HepG2 (cell line): ENCODE data around the gene ANO3. TPM values are rescaled to one million over a fixed set of nuclear protein-coding genes. Genes with fewer than 3 reads are reported as not detected.

Experiments
- ATAC-seq: fragments of 200-7000 bp; cut with Tn5 transposase; 3 replicates; pipeline ENCODE4 v1.9.1; 2020; ENCODE audit warnings: mild to moderate bottlenecking, moderate library complexity
- BruUV-seq: library from RNA; stranded (reverse); fragments of 400-500 nt; replicated peaks from 2 replicates; lab custom pipeline; 2021; lab: Mats Ljungman, UMichigan
- CTCF ChIA-PET: fragments of 300-600 bp; formaldehyde crosslinking; extraction: SDS; loops from one replicate; lab custom pipeline; 2021; ENCODE audit warnings: low total read pairs, inconsistent platforms, low intra/inter-chr PET ratio; lab: Yijun Ruan, JAX
- POLR2A ChIA-PET: fragments of 350-600 bp; sonication (Branson Sonifier 250); formaldehyde crosslinking; loops from one replicate; lab custom pipeline; 2020; ENCODE audit warnings: antibody characterized with exemption, inconsistent platforms; lab: Yijun Ruan, JAX
- DNase-seq: peaks from one replicate; pipeline ENCODE4 v3.0.0-alpha.2; 2015; ENCODE audit warnings: low spot score
- FAIRE-seq: peaks from 3 replicates; lab custom pipeline; 2011; peaks lifted over from hg19 to GRCh38; lab: Jason Lieb, UNC
- H2AFZ ChIP-seq: one replicate; pipeline ENCODE4 v1.6.1; 2011; ENCODE audit warnings: low read length, inconsistent platforms
- H3K27ac ChIP-seq: fragments of 300-600 bp; 3 replicates; pipeline ENCODE4 v1.8.0; 2011; ENCODE audit warnings: mixed run types, mild to moderate bottlenecking, mixed read lengths, low read length, inconsistent platforms; ENCODE audit not compliant: insufficient read depth; ENCODE audit errors: extremely low read length
- H3K27me3 ChIP-seq, 2 experiments: fragments of 200-600 bp in 1 of 2; 2 replicates in 1 of 2; 3 replicates in 1 of 2; pipeline versions ENCODE4 v1.6.0 to v1.8.0; 2011; ENCODE audit warnings: low read length in 2 of 2, mild to moderate bottlenecking in 2 of 2, moderate library complexity in 2 of 2, inconsistent platforms in 1 of 2; ENCODE audit not compliant: insufficient read depth in 2 of 2, control insufficient read depth in 1 of 2
- H3K36me3 ChIP-seq, 2 experiments: fragments of 200-600 bp in 1 of 2; replicated peaks in 1 of 2; 2 replicates in 1 of 2; 3 replicates in 1 of 2; pipeline versions ENCODE4 v1.5.1 to v1.8.0; 2011; ENCODE audit warnings: low read length in 2 of 2, inconsistent platforms in 1 of 2; ENCODE audit not compliant: insufficient read depth in 2 of 2, control insufficient read depth in 1 of 2
- H3K4me1 ChIP-seq: 2 replicates; pipeline ENCODE4 v1.5.1; 2012; ENCODE audit warnings: low read length, inconsistent platforms; ENCODE audit not compliant: insufficient read depth
- H3K4me2 ChIP-seq: 2 replicates; pipeline ENCODE4 v1.6.0; 2011; ENCODE audit warnings: low read depth, low read length, inconsistent platforms
- H3K4me3 ChIP-seq, 3 experiments: fragments of 200-600 bp in 1 of 3; sonication (generic), shearing (Covaris generic) in 1 of 3; replicated peaks in 1 of 3; 2 replicates each; pipeline ENCODE4 v1.5.1; 2011 to 2016; ENCODE audit warnings: low read length in 3 of 3, inconsistent platforms in 2 of 3, low read depth in 2 of 3, mild to moderate bottlenecking in 2 of 3, control low read depth in 1 of 3, mixed read lengths in 1 of 3; ENCODE audit not compliant: insufficient read depth in 1 of 3
- H3K79me2 ChIP-seq: one replicate; pipeline ENCODE4 v1.6.1; 2011; ENCODE audit warnings: low read length, inconsistent platforms; ENCODE audit not compliant: insufficient read depth
- H3K9ac ChIP-seq: 2 replicates; pipeline ENCODE4 v1.6.0; 2011; ENCODE audit warnings: mild to moderate bottlenecking, low read depth, low read length, inconsistent platforms; ENCODE audit not compliant: insufficient read depth
- H3K9me3 ChIP-seq: 2 replicates; pipeline ENCODE4 v1.5.1; 2012; ENCODE audit warnings: mild to moderate bottlenecking, low read length
- H4K20me1 ChIP-seq: 2 replicates; pipeline ENCODE4 v1.6.0; 2011; ENCODE audit warnings: inconsistent platforms, mild to moderate bottlenecking, low read length, moderate library complexity; ENCODE audit not compliant: insufficient read depth
- ARHGAP35 ChIP-seq: sonication (generic); formaldehyde crosslinking; IDR thresholded peaks from 2 replicates; pipeline ENCODE4 v1.9.0; 2022; ENCODE audit warnings: mild to moderate bottlenecking, inconsistent platforms, moderate library complexity, missing genetic modification reagents, borderline replicate concordance
- CREM ChIP-seq, 2 experiments: sonication (generic) in 1 of 2; formaldehyde crosslinking in 1 of 2; IDR thresholded peaks; 2 replicates each; pipeline versions ENCODE4 v1.4.0 to v1.6.1; 2016 to 2020; ENCODE audit warnings: antibody characterized with exemption in 1 of 2, mild to moderate bottlenecking in 1 of 2, missing genetic modification reagents in 1 of 2
- DR1 ChIP-seq: sonication (generic); formaldehyde crosslinking; IDR thresholded peaks from 2 replicates; pipeline ENCODE4 v1.8.0; 2021; ENCODE audit warnings: mild to moderate bottlenecking, missing genetic modification reagents, inconsistent platforms
- HBP1 ChIP-seq: IDR thresholded peaks from 2 replicates; pipeline ENCODE4 v1.6.1; 2016; ENCODE audit warnings: low read depth, control low read depth
- MAFF ChIP-seq: IDR thresholded peaks from 2 replicates; pipeline ENCODE4 v1.6.1; 2011; ENCODE audit warnings: low read depth, low read length, improper control_type of control experiment
- MAFK ChIP-seq, 2 experiments: IDR thresholded peaks in 1 of 2; conservative IDR thresholded peaks in 1 of 2; 2 replicates each; pipeline ENCODE4 v1.6.1; 2011; ENCODE audit warnings: improper control_type of control experiment in 2 of 2, low read length in 2 of 2
- POLR2G ChIP-seq: fragments of 200-400 bp; formaldehyde crosslinking; IDR thresholded peaks from 2 replicates; pipeline ENCODE4 v1.6.1; 2018; ENCODE audit warnings: mild to moderate bottlenecking, low read depth, low read length, moderate library complexity
- TP53 ChIP-seq: sonication (generic); formaldehyde crosslinking; conservative IDR thresholded peaks from 2 replicates; pipeline ENCODE4 v1.4.0; 2020; ENCODE audit warnings: missing genetic modification reagents
- ZNF33A ChIP-seq: sonication (generic); formaldehyde crosslinking; IDR thresholded peaks from 2 replicates; pipeline ENCODE4 v1.5.1; 2020; ENCODE audit warnings: missing genetic modification reagents, mild to moderate bottlenecking, moderate library complexity, borderline replicate concordance
- ZNF503 ChIP-seq: sonication (generic); formaldehyde crosslinking; IDR thresholded peaks from 2 replicates; pipeline ENCODE4 v1.4.0; 2020; ENCODE audit warnings: missing genetic modification reagents
- ZNF768 ChIP-seq: sonication (generic); formaldehyde crosslinking; IDR thresholded peaks from 2 replicates; pipeline ENCODE4 v1.4.0; 2020; ENCODE audit warnings: missing genetic modification reagents
- WGBS: methylation state at CpG from one replicate; pipeline ENCODE4 v1.1.6; 2017; ENCODE audit warnings: low lambda C conversion rate; 5-methylcytosine and 5-hydroxymethylcytosine counted together
- in situ Hi-C: cut with HindIII; loops from 2 replicates; pipeline ENCODE4 v1.10.0; 2017; ENCODE audit warnings: low pct_unique_long_range_greater_than_20kb; ENCODE audit not compliant: extremely low pct_ligation_motif_present
- intact Hi-C: fragments of 100-400 bp; cut with micrococcal nuclease; formaldehyde crosslinking; loops from one replicate; pipeline ENCODE4 v1.10.0; 2022; ENCODE audit not compliant: unreplicated experiment
- polyA plus RNA-seq, 8 experiments: library from polyadenylated mRNA; depleted of rRNA in 3 of 8; stranded (reverse) in 7 of 8; unstranded in 1 of 8; fragments of >200 nt; fragmentation: Illumina TruSeq in 4 of 8; extraction: Trizol in 4 of 8; gene quantifications; 2 replicates each; pipeline versions ENCODE4 v1.2.1 to v1.2.3, GENCODE V29; 2011 to 2016; ENCODE audit warnings: low read depth in 4 of 8, missing spikeins in 1 of 8, mixed read lengths in 1 of 8; ENCODE audit not compliant: insufficient read depth in 1 of 8
- total RNA-seq, 5 experiments: library from RNA; depleted of rRNA; stranded (reverse); fragments of >200 nt; fragmentation: Illumina TruSeq; extraction: Trizol; gene quantifications; 2 replicates each; pipeline ENCODE4 v1.2.3, GENCODE V29; 2016; ENCODE audit warnings: low read depth in 1 of 5

Gene ANO3
- total and polyA plus RNA-seq, 2 of the 13 experiments (the other 11 are each of a cell fraction or from before 2014, with no cell fraction given) = 0.17 to 0.44 TPM

GRCh38 chr11:26465274-26465673 is 133.3 kb downstream of the ANO3 start:
- Histone ChIP-seq H3K9me3 (no peaks in the 10 kb centered on the region), H3K9ac (no peak overlapping the region), H3K4me2 (no peak overlapping the region), H3K27ac (no peak overlapping the region), H3K27me3 (no peaks in the 10 kb centered on the region), H2AFZ (no peak overlapping the region), H3K36me3 (no peaks in the 10 kb centered on the region), H3K4me1 (no peaks in the 10 kb centered on the region), H4K20me1 (no peaks in the 10 kb centered on the region), H3K79me2 (no peaks in the 10 kb centered on the region), H3K4me3 (no peak overlapping the region)
- TF ChIP-seq MAFK (conservative IDR thresholded peaks at IDR 0.05 in 1 of 2, IDR thresholded peaks at IDR 0.05 in 1 of 2; ENCODE audit: low read length in 2 of 2) (peak; percentile 78 to 85), MAFF (peak; percentile 86), ZNF33A (CRISPR knock-in tag) (no peak)
- ATAC-seq = no peak
- CTCF ChIA-PET = no interaction called here
- no peak for FAIRE-seq
- no peak for DNase-seq
- BruUV-seq = no TSS peak
- POLR2A ChIA-PET = no interaction called here
- in situ Hi-C loops = no loop called here
- intact Hi-C loops = no loop called here

GRCh38 chr11:26467506-26467905 is 135.6 kb downstream of the ANO3 start:
- H4K20me1 ChIP-seq = no peaks in the 10 kb centered on the region
- FAIRE-seq (no peak), ATAC-seq (no peak), DNase-seq (no peak)
- H3K36me3 ChIP-seq = no peaks in the 10 kb centered on the region
- CTCF ChIA-PET = no interaction called here
- POLR2A ChIA-PET = no interaction called here
- H3K4me1 ChIP-seq = no peaks in the 10 kb centered on the region
- no peak overlapping the region for H3K4me3 ChIP-seq
- no peaks in the 10 kb centered on the region for H3K9me3 ChIP-seq
- H3K4me2 ChIP-seq = no peak overlapping the region
- H3K9ac ChIP-seq = no peak overlapping the region
- no peaks in the 10 kb centered on the region for H3K27me3 ChIP-seq
- no peak for TF ChIP-seq CREM (IDR thresholded peaks at IDR 0.05)
- no peak for TF ChIP-seq CREM (CRISPR knock-in tag; IDR thresholded peaks at IDR 0.05)
- TF ChIP-seq ZNF503 (CRISPR knock-in tag) = no peak
- TF ChIP-seq TP53 (CRISPR knock-in tag) = no peak
- TF ChIP-seq DR1 (CRISPR knock-in tag) = no peak
- no peak for TF ChIP-seq HBP1
- TF ChIP-seq ARHGAP35 = no peak
- TF ChIP-seq ZNF768 (CRISPR knock-in tag) = no peak
- TF ChIP-seq POLR2G = no peak
- WGBS = 4% methylated on average over 1 of the region's 1 CpG
- in situ Hi-C loops (no loop called here), intact Hi-C loops (no loop called here)
- H3K79me2 ChIP-seq = no peaks in the 10 kb centered on the region
- BruUV-seq = no TSS peak
- no peak overlapping the region for H3K27ac ChIP-seq
- no peak overlapping the region for H2AFZ ChIP-seq
